WI38 (cell line): ENCODE results near the gene ABCB11.

Experiments
- H3K4me3 ChIP-seq: 2 replicates; pipeline ENCODE4 v1.5.1; 2011; ENCODE audit warnings: low read depth, mild to moderate bottlenecking, control low read depth, low read length
- CTCF ChIP-seq: IDR thresholded peaks from 2 replicates; pipeline ENCODE4 v1.5.1; 2012; ENCODE audit warnings: low read depth, mild to moderate bottlenecking, control low read depth, low read length

Gene ABCB11

GRCh38 chr2:168978461-168978861, 52.7 kb downstream of the ABCB11 start:
- TF ChIP-seq CTCF: no peak
- no peak overlapping the region for H3K4me3 ChIP-seq

GRCh38 chr2:168977608-168978007, 53.5 kb downstream of the ABCB11 start:
- no peak for TF ChIP-seq CTCF
- no peak overlapping the region for H3K4me3 ChIP-seq

- no peak for TF ChIP-seq CTCF
- no peak overlapping the region for H3K4me3 ChIP-seq
Measured at GRCh38 chr2:168976034-168976654, 55.0 kb downstream of the ABCB11 start.

GRCh38 chr2:168974428-168974827, 56.7 kb downstream of the ABCB11 start:
- H3K4me3 ChIP-seq: no peak overlapping the region
- TF ChIP-seq CTCF: no peak

- no peak overlapping the region for H3K4me3 ChIP-seq
- TF ChIP-seq CTCF: no peak
Measured at GRCh38 chr2:168971261-168971660, 59.9 kb downstream of the ABCB11 start.

- TF ChIP-seq CTCF: no peak
- no peak overlapping the region for H3K4me3 ChIP-seq
Measured at GRCh38 chr2:168970711-168971233, 60.4 kb downstream of the ABCB11 start.

GRCh38 chr2:168969865-168970264, 61.3 kb downstream of the ABCB11 start:
- H3K4me3 ChIP-seq: no peak overlapping the region
- TF ChIP-seq CTCF: no peak
